GM23248 (cell line): ENCODE results near the gene MAP2. TPM values are rescaled to one million over a fixed set of nuclear protein-coding genes. Genes with fewer than 3 reads are reported as not detected.

Source experiments
- DNase-seq: peaks from one replicate; pipeline ENCODE4 v3.0.0-alpha.2; 2015
- H2AFZ ChIP-seq: fragments of 200-600 bp; sonication (generic); 2 replicates; pipeline ENCODE4 v1.6.1; 2016; ENCODE audit warnings: antibody characterized with exemption
- H3F3A ChIP-seq: fragments of 200-600 bp; sonication (generic); 2 replicates; pipeline ENCODE4 v1.6.1; 2016; ENCODE audit warnings: mild to moderate bottlenecking, antibody characterized with exemption, mixed run types; ENCODE audit not compliant: insufficient read depth
- H3K27ac ChIP-seq: fragments of 200-600 bp; sonication (generic); 2 replicates; pipeline ENCODE4 v1.5.1; 2016; ENCODE audit warnings: mild to moderate bottlenecking
- H3K27me3 ChIP-seq: fragments of 200-600 bp; sonication (generic); replicated peaks from 2 replicates; pipeline ENCODE4 v1.6.1; 2016; ENCODE audit warnings: mild to moderate bottlenecking; ENCODE audit not compliant: insufficient read depth
- H3K36me3 ChIP-seq: fragments of 200-600 bp; sonication (generic); 2 replicates; pipeline ENCODE4 v1.6.1; 2016; ENCODE audit warnings: low read depth, mild to moderate bottlenecking
- H3K4me1 ChIP-seq: fragments of 200-600 bp; sonication (generic); 2 replicates; pipeline ENCODE4 v1.6.1; 2016; ENCODE audit warnings: mild to moderate bottlenecking; ENCODE audit not compliant: insufficient read depth
- H3K4me2 ChIP-seq: fragments of 200-600 bp; sonication (generic); one replicate; pipeline ENCODE4 v1.6.1; 2016; ENCODE audit warnings: mild to moderate bottlenecking; ENCODE audit not compliant: unreplicated experiment
- H3K4me3 ChIP-seq: fragments of 200-600 bp; sonication (generic); 2 replicates; pipeline ENCODE4 v1.5.1; 2016; ENCODE audit warnings: mild to moderate bottlenecking
- H3K79me2 ChIP-seq: fragments of 200-600 bp; sonication (generic); 2 replicates; pipeline ENCODE4 v1.6.1; 2016; ENCODE audit warnings: mild to moderate bottlenecking; ENCODE audit not compliant: insufficient read depth
- H3K9ac ChIP-seq: fragments of 200-600 bp; sonication (generic); 2 replicates; pipeline ENCODE4 v1.6.1; 2016; ENCODE audit warnings: mild to moderate bottlenecking
- H3K9me2 ChIP-seq: fragments of 200-600 bp; sonication (generic); 2 replicates; pipeline ENCODE4 v1.6.1; 2016; ENCODE audit warnings: mixed run types, mild to moderate bottlenecking, moderate library complexity; ENCODE audit not compliant: insufficient read depth
- H3K9me3 ChIP-seq: fragments of 200-600 bp; sonication (generic); one replicate; pipeline ENCODE4 v1.6.1; 2017; ENCODE audit warnings: low read depth
- H4K20me1 ChIP-seq: fragments of 200-600 bp; sonication (generic); 2 replicates; pipeline ENCODE4 v1.6.0; 2016; ENCODE audit not compliant: insufficient read depth
- EZH2 ChIP-seq: fragments of 200-600 bp; sonication (generic); IDR thresholded peaks from 2 replicates; pipeline ENCODE4 v1.6.1; 2018; ENCODE audit warnings: antibody characterized with exemption, mild to moderate bottlenecking; ENCODE audit not compliant: insufficient read depth, poor library complexity, severe bottlenecking
- EZH2phosphoT487 ChIP-seq: fragments of 200-600 bp; sonication (generic); IDR thresholded peaks from 2 replicates; pipeline ENCODE4 v1.6.1; 2018; ENCODE audit warnings: antibody characterized with exemption, moderate library complexity, mild to moderate bottlenecking, low read depth; ENCODE audit not compliant: insufficient read depth
- WGBS, 2 experiments: methylation state at CpG; one replicate each; pipeline ENCODE4 v1.1.6; 2015 to 2017; ENCODE audit warnings: low lambda C conversion rate in 2 of 2, low coverage in 1 of 2; ENCODE audit errors: missing lambda C conversion rate in 2 of 2; 5-methylcytosine and 5-hydroxymethylcytosine counted together
- in situ Hi-C: fragments of 300-500 bp; cut with MboI; formaldehyde crosslinking; loops from 2 replicates; pipeline ENCODE4 v1.15.0; 2020
- polyA plus RNA-seq: library from polyadenylated mRNA; unstranded; fragments of >200 nt; fragmentation: Nextera tagmentation; extraction: Ambion mirVana; gene quantifications from 2 replicates; pipeline ENCODE4 v1.2.1, GENCODE V29; 2016
- total RNA-seq: library from RNA; depleted of rRNA; stranded (reverse); fragments of >200 nt; shearing (Covaris generic); gene quantifications from 2 replicates; pipeline ENCODE4 v1.2.3, GENCODE V29; 2014

Gene MAP2
- total and polyA plus RNA-seq, 2 experiments from 2014 or later = 1.1 to 7.6 TPM

- WGBS, 2 experiments = 44 to 55% methylated on average over 4 of the region's 4 CpGs
- Histone ChIP-seq H3K4me3 (no peak overlapping the region), H3K4me2 (peak overlapping the region; percentile 81)
These were observed 48.4 kb downstream of the MAP2 start for GRCh38 chr2:209472112-209472832.

GRCh38 chr2:209472871-209473270 is 49.0 kb downstream of the MAP2 start:
- no peaks in the 10 kb centered on the region for H4K20me1 ChIP-seq
- H3K9me3 ChIP-seq = no peaks in the 10 kb centered on the region
- peaks cover 35% of the 10 kb centered on the region for H3F3A ChIP-seq
- H3K4me3 ChIP-seq = 0 out of 2 replicates have a peak overlapping the region, but pooled peaks have one; percentile 10
- no peaks in the 10 kb centered on the region for H3K79me2 ChIP-seq
- H3K36me3 ChIP-seq = no peaks in the 10 kb centered on the region
- peak overlapping the region; percentile 81 for H3K4me2 ChIP-seq
- peak; percentile 60 for DNase-seq
- TF ChIP-seq EZH2phosphoT487 (no peak), EZH2 (no peak)
- H3K9me2 ChIP-seq = no peaks in the 10 kb centered on the region
- 42 to 49% methylated on average over 2 of the region's 2 CpGs for WGBS, 2 experiments
- peak overlapping the region; percentile 46 for H2AFZ ChIP-seq
- in situ Hi-C loops = no loop called here
- peaks cover 40% of the 10 kb centered on the region for H3K4me1 ChIP-seq
- no peaks in the 10 kb centered on the region for H3K27me3 ChIP-seq
- H3K9ac ChIP-seq = peak overlapping the region; percentile 48
- peak overlapping the region; percentile 90 for H3K27ac ChIP-seq

More at GRCh38 chr2:209472112-209472832, 48.4 kb downstream of the MAP2 start:
- in situ Hi-C loops = no loop called here
- peak overlapping the region; percentile 46; the same call in 1 of the 2 replicates for H2AFZ ChIP-seq
- peaks cover 35% of the 10 kb centered on the region for H3F3A ChIP-seq
- H3K9me3 ChIP-seq = no peaks in the 10 kb centered on the region
- H3K4me1 ChIP-seq = peaks cover 40% of the 10 kb centered on the region
- H3K79me2 ChIP-seq = no peaks in the 10 kb centered on the region
- H3K27me3 ChIP-seq = no peaks in the 10 kb centered on the region
- no peaks in the 10 kb centered on the region for H3K36me3 ChIP-seq
- H4K20me1 ChIP-seq = no peaks in the 10 kb centered on the region
- no peaks in the 10 kb centered on the region for H3K9me2 ChIP-seq
- peak overlapping the region; percentile 48 for H3K9ac ChIP-seq
- peak overlapping the region; percentile 90 for H3K27ac ChIP-seq
- DNase-seq = peak; percentile 75
- TF ChIP-seq EZH2 (no peak), EZH2phosphoT487 (no peak)

DNA sequence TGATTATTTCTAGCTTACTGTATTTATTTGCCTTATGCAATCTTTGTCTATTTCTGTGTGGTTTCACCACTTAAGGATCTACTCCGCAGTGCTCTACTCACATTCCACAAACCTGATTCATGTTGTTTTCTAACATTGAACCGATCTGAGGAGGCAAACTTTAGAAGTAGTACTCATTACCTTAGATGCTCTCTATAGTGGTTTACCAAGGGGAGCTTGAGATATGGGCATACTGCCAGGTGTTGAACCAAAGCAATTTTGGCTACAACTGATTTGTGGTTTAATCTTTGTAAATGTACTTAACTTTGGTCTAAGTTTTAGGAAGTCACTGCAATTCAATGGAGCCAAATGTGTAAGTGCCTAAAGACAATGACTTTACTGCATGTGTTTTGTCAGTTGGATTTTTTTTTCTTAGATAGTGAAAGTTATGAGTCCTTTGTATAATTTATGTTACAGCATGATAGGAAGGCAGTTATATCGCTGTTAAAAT is 50.1 kb downstream of the MAP2 start:
- H3K27me3 ChIP-seq = no peaks in the 10 kb centered on the region
- no peaks in the 10 kb centered on the region for H3K9me2 ChIP-seq
- no peaks in the 10 kb centered on the region for H4K20me1 ChIP-seq
- TF ChIP-seq EZH2 (no peak), EZH2phosphoT487 (no peak)
- peak overlapping the region; percentile 90 for H3K27ac ChIP-seq
- H3K36me3 ChIP-seq = no peaks in the 10 kb centered on the region
- no peak overlapping the region for H3K9ac ChIP-seq
- H3F3A ChIP-seq = peaks cover 35% of the 10 kb centered on the region
- WGBS, 2 experiments = 9 to 16% methylated on average over 3 of the region's 3 CpGs
- in situ Hi-C loops = no loop called here
- peak; percentile 91 for DNase-seq
- H3K4me2 ChIP-seq = peak overlapping the region; percentile 49
- no peaks in the 10 kb centered on the region for H3K79me2 ChIP-seq
- H3K4me3 ChIP-seq = no peak overlapping the region
- H3K4me1 ChIP-seq = peaks cover 40% of the 10 kb centered on the region
- H2AFZ ChIP-seq = no peak overlapping the region
- no peaks in the 10 kb centered on the region for H3K9me3 ChIP-seq

DNA sequence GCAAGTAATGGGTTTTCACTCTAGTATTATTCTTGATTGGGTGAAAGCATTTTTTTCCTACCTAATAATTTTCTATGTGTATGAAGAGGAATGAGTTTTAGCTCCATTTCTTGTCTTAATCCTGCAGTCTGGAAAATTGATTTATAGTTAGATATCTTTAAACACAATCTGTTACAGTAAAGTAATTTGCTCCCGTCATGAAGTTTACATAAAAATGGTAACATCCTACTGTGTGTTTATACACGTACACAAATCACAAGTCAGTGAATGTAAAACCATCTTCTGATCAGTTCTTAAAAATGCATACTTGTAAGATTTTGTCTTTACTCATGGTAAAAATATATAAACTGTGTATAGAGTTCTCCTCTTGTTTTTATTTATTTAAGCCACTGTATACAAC is 51.1 kb downstream of the MAP2 start:
- Histone ChIP-seq H3F3A (peaks cover 35% of the 10 kb centered on the region), H3K9ac (no peak overlapping the region), H3K79me2 (no peaks in the 10 kb centered on the region), H3K4me3 (no peak overlapping the region), H2AFZ (no peak overlapping the region), H3K27me3 (no peaks in the 10 kb centered on the region), H3K36me3 (no peaks in the 10 kb centered on the region), H3K9me2 (no peaks in the 10 kb centered on the region), H3K9me3 (no peaks in the 10 kb centered on the region), H3K27ac (no peak overlapping the region), H4K20me1 (no peaks in the 10 kb centered on the region), H3K4me2 (no peak overlapping the region), H3K4me1 (peaks cover 40% of the 10 kb centered on the region)
- no peak for TF ChIP-seq EZH2
- TF ChIP-seq EZH2phosphoT487 = no peak
- WGBS, 2 experiments = 83 to 85% methylated on average over 2 of the region's 2 CpGs
- DNase-seq = no peak
- in situ Hi-C loops = no loop called here
